Measurements from ENCODE around the gene TTPAL.

The TTPAL gene

GRCh38 chr20:44500221-44500620 is 24.5 kb downstream of the TTPAL start:
- no peak for DNase-seq

- no peak for DNase-seq
These were observed 25.8 kb downstream of the TTPAL start for GRCh38 chr20:44501448-44501847.

- DNase-seq = no peak
These were observed 27.3 kb downstream of the TTPAL start for GRCh38 chr20:44502968-44503367.

GRCh38 chr20:44504402-44505307 is 29.0 kb downstream of the TTPAL start:
- DNase-seq = no peak

- DNase-seq = no peak
These were observed 34.1 kb downstream of the TTPAL start for GRCh38 chr20:44509762-44510161.

- DNase-seq = no peak
These were observed 38.2 kb downstream of the TTPAL start for GRCh38 chr20:44513871-44514270.

- DNase-seq = no peak
These were observed 40.8 kb downstream of the TTPAL start for GRCh38 chr20:44516491-44516890.

GRCh38 chr20:44517454-44517853 is 41.8 kb downstream of the TTPAL start:
- no peak for DNase-seq

- no peak for DNase-seq
These were observed 42.6 kb downstream of the TTPAL start for GRCh38 chr20:44518248-44518647.

GRCh38 chr20:44520881-44521280 is 45.2 kb downstream of the TTPAL start:
- DNase-seq = no peak

- peak; percentile 96 for DNase-seq
These were observed 46.1 kb downstream of the TTPAL start, which contains the start of gene SERINC3 for GRCh38 chr20:44521484-44522481. SERINC3 (minus strand) TSS chr20:44522070; CDS start chr20:44521951, 119 bp downstream.

- DNase-seq = no peak
These were observed 47.2 kb downstream of the TTPAL start for GRCh38 chr20:44522841-44523240.

- DNase-seq = no peak
These were observed 48.1 kb downstream of the TTPAL start for GRCh38 chr20:44523746-44524145.

GRCh38 chr20:44526129-44526528 is 50.5 kb downstream of the TTPAL start:
- no peak for DNase-seq

GRCh38 chr20:44527716-44528199 is 52.1 kb downstream of the TTPAL start:
- no peak for DNase-seq

GRCh38 chr20:44528309-44528708 is 52.6 kb downstream of the TTPAL start:
- DNase-seq = no peak

- no peak for DNase-seq
These were observed 56.7 kb downstream of the TTPAL start for GRCh38 chr20:44532259-44532980.

GRCh38 chr20:44532981-44533331 is 57.3 kb downstream of the TTPAL start:
- no peak for DNase-seq

- peak; percentile 14 for DNase-seq
These were observed 58.3 kb downstream of the TTPAL start for GRCh38 chr20:44533928-44534327.

GRCh38 chr20:44536175-44536574 is 60.5 kb downstream of the TTPAL start:
- no peak for DNase-seq

GRCh38 chr20:44537993-44538392 is 62.3 kb downstream of the TTPAL start:
- DNase-seq = no peak

GRCh38 chr20:44540834-44541233 is 65.2 kb downstream of the TTPAL start:
- no peak for DNase-seq

- no peak for DNase-seq
These were observed 66.3 kb downstream of the TTPAL start for GRCh38 chr20:44541992-44542391.
